HG02642 (cell line): ENCODE results near the gene CFAP206.
"Not testable (repeated sequence)": the region's sequence is repeated elsewhere in the genome, so short reads cannot be mapped to it uniquely, and the experiment has no call there.

Experiments used
- ATAC-seq: cut with Tn5 transposase; IDR thresholded peaks from one replicate; pipeline ENCODE4 v1.9.1; 2021; ENCODE audit warnings: mild to moderate bottlenecking; ENCODE audit not compliant: unreplicated experiment, poor library complexity

The CFAP206 gene

GRCh38 chr6:87419266-87419665 lies 11.5 kb downstream of the CFAP206 start:
- ATAC-seq: no peak

GRCh38 chr6:87420360-87420759 lies 12.6 kb downstream of the CFAP206 start:
- ATAC-seq: no peak

- no peak for ATAC-seq
These were observed 13.8 kb downstream of the CFAP206 start for GRCh38 chr6:87421576-87421975.

- no peak for ATAC-seq
These were observed 19.0 kb downstream of the CFAP206 start for GRCh38 chr6:87426789-87427188.

GRCh38 chr6:87430499-87430898 lies 22.7 kb downstream of the CFAP206 start:
- ATAC-seq: no peak

- ATAC-seq: no peak
These were observed 23.5 kb downstream of the CFAP206 start for GRCh38 chr6:87431263-87431662.

- ATAC-seq: peak; percentile 61
These were observed 28.7 kb downstream of the CFAP206 start for GRCh38 chr6:87436435-87436834.

GRCh38 chr6:87441711-87442110 lies 33.9 kb downstream of the CFAP206 start:
- no peak for ATAC-seq

- no peak for ATAC-seq
These were observed 36.6 kb downstream of the CFAP206 start for GRCh38 chr6:87444362-87444761.

GRCh38 chr6:87465051-87465450 lies 57.3 kb downstream of the CFAP206 start:
- ATAC-seq: no peak

- peak; percentile 97 for ATAC-seq
These were observed 65.0 kb downstream of the CFAP206 start, which contains the start of gene SLC35A1 for GRCh38 chr6:87472525-87473418. TSS of gene SLC35A1 (plus strand) at chr6:87472974. CDS start at chr6:87473004, 30 bp downstream.

GRCh38 chr6:87473419-87473903 lies 65.7 kb downstream of the CFAP206 start:
- peak; percentile 77 for ATAC-seq

GRCh38 chr6:87481931-87482330 lies 74.2 kb downstream of the CFAP206 start:
- ATAC-seq: no peak

GRCh38 chr6:87482366-87482765 lies 74.6 kb downstream of the CFAP206 start:
- no peak for ATAC-seq

- no peak for ATAC-seq
These were observed 76.2 kb downstream of the CFAP206 start for GRCh38 chr6:87483929-87484328.

GRCh38 chr6:87484491-87484890 lies 76.7 kb downstream of the CFAP206 start:
- no peak for ATAC-seq

GRCh38 chr6:87487555-87487954 lies 79.8 kb downstream of the CFAP206 start:
- no peak for ATAC-seq

GRCh38 chr6:87489326-87489725 lies 81.6 kb downstream of the CFAP206 start:
- ATAC-seq: not testable (repeated sequence)

GRCh38 chr6:87494761-87495422 lies 87.1 kb downstream of the CFAP206 start:
- ATAC-seq: peak; percentile 85

GRCh38 chr6:87498048-87498447 lies 90.3 kb downstream of the CFAP206 start:
- ATAC-seq: no peak
